Breast epithelium (tissue), 3 donors: ENCODE data around the gene TMED9.

Experiments used
- CTCF ChIP-seq, 3 donors: fragments of 450-650 bp; IDR thresholded peaks; one replicate each; pipeline ENCODE4 v1.5.1; 2016 to 2017; ENCODE audit warnings: antibody characterized with exemption in 3 of 3, mild to moderate bottlenecking in 3 of 3, moderate library complexity in 3 of 3
- POLR2A ChIP-seq: fragments of 450-650 bp; IDR thresholded peaks from one replicate; pipeline ENCODE4 v1.6.1; 2016; ENCODE audit warnings: antibody characterized with exemption, mild to moderate bottlenecking, moderate library complexity

GRCh38 chr5:177555228-177555627 is 36.8 kb upstream of the TMED9 start:
- TF ChIP-seq CTCF (IDR thresholded peaks at IDR 0.05) (no peak), POLR2A (no peak)
